ENCODE measurements around the gene TIAM2.

TIAM2 gene

GRCh38 chr6:155219858-155220301 lies 224.8 kb downstream of the TIAM2 start:
- TF ChIP-seq EZH2phosphoT487 (IDR thresholded peaks at IDR 0.05; ENCODE audit: low read length) (no peak), CTCF (IDR thresholded peaks at IDR 0.05; ENCODE audit: low read length) (no peak), EZH2 (optimal IDR thresholded peaks at IDR 0.05; ENCODE audit: low read depth, low read length) (no peak)
- H3K4me3 ChIP-seq (ENCODE audit: low read length), result no peak overlapping the region
- H3K36me3 ChIP-seq (replicated peaks; ENCODE audit: insufficient read depth, low read length), result no peaks in the 10 kb centered on the region
- H3K79me2 ChIP-seq (ENCODE audit: low read length), result no peaks in the 10 kb centered on the region
- H3K27ac ChIP-seq (ENCODE audit: low read length), result no peak overlapping the region
- no peaks in the 10 kb centered on the region for H3K27me3 ChIP-seq (replicated peaks; ENCODE audit: insufficient read depth, low read length)
- DNase-seq, result no peak
- no peaks in the 10 kb centered on the region for H3F3A ChIP-seq (ENCODE audit: insufficient read depth, low read length)
- H4K20me1 ChIP-seq (ENCODE audit: insufficient read depth, low read length), result no peaks in the 10 kb centered on the region
- no peak overlapping the region for H3K9ac ChIP-seq (ENCODE audit: low read length)
- no peak overlapping the region for H3K4me2 ChIP-seq (ENCODE audit: low read depth, low read length)
- H2AFZ ChIP-seq (ENCODE audit: low read length), result no peak overlapping the region
- no peaks in the 10 kb centered on the region for H3K4me1 ChIP-seq (ENCODE audit: low read length)
- H3K9me3 ChIP-seq (replicated peaks; ENCODE audit: insufficient read depth, low read length), result no peaks in the 10 kb centered on the region
- no peaks in the 10 kb centered on the region for H3K9me2 ChIP-seq (replicated peaks; ENCODE audit: insufficient read depth, low read length)

- Histone ChIP-seq H3K27me3 (replicated peaks; ENCODE audit: insufficient read depth, low read length) (no peaks in the 10 kb centered on the region), H4K20me1 (ENCODE audit: insufficient read depth, low read length) (no peaks in the 10 kb centered on the region), H3K4me3 (ENCODE audit: low read length) (no peak overlapping the region), H3K4me1 (ENCODE audit: low read length) (no peaks in the 10 kb centered on the region), H3K27ac (ENCODE audit: low read length) (no peak overlapping the region), H3K4me2 (ENCODE audit: low read depth, low read length) (no peak overlapping the region), H2AFZ (ENCODE audit: low read length) (no peak overlapping the region), H3K9me3 (replicated peaks; ENCODE audit: insufficient read depth, low read length) (no peaks in the 10 kb centered on the region), H3K9ac (ENCODE audit: low read length) (no peak overlapping the region), H3F3A (ENCODE audit: insufficient read depth, low read length) (no peaks in the 10 kb centered on the region), H3K79me2 (ENCODE audit: low read length) (no peaks in the 10 kb centered on the region), H3K36me3 (replicated peaks; ENCODE audit: insufficient read depth, low read length) (no peaks in the 10 kb centered on the region), H3K9me2 (replicated peaks; ENCODE audit: insufficient read depth, low read length) (no peaks in the 10 kb centered on the region)
- no peak for DNase-seq
- no peak for TF ChIP-seq EZH2phosphoT487 (IDR thresholded peaks at IDR 0.05; ENCODE audit: low read length)
- TF ChIP-seq CTCF (IDR thresholded peaks at IDR 0.05; ENCODE audit: low read length), result no peak
Observed at GRCh38 chr6:155221086-155221485, 226.0 kb downstream of the TIAM2 start.

GRCh38 chr6:155222506-155222905 lies 227.4 kb downstream of the TIAM2 start:
- Histone ChIP-seq H3K4me2 (ENCODE audit: low read depth, low read length) (no peak overlapping the region), H3K36me3 (replicated peaks; ENCODE audit: insufficient read depth, low read length) (no peaks in the 10 kb centered on the region), H3K4me3 (ENCODE audit: low read length) (no peak overlapping the region), H3K27me3 (replicated peaks; ENCODE audit: insufficient read depth, low read length) (no peaks in the 10 kb centered on the region), H3K79me2 (ENCODE audit: low read length) (no peaks in the 10 kb centered on the region), H3K9me3 (replicated peaks; ENCODE audit: insufficient read depth, low read length) (no peaks in the 10 kb centered on the region), H3K4me1 (ENCODE audit: low read length) (no peaks in the 10 kb centered on the region), H3K9ac (ENCODE audit: low read length) (no peak overlapping the region), H3K27ac (ENCODE audit: low read length) (no peak overlapping the region), H3K9me2 (replicated peaks; ENCODE audit: insufficient read depth, low read length) (no peaks in the 10 kb centered on the region), H3F3A (ENCODE audit: insufficient read depth, low read length) (no peaks in the 10 kb centered on the region), H2AFZ (ENCODE audit: low read length) (no peak overlapping the region), H4K20me1 (ENCODE audit: insufficient read depth, low read length) (no peaks in the 10 kb centered on the region)
- TF ChIP-seq EZH2 (optimal IDR thresholded peaks at IDR 0.05; ENCODE audit: low read depth, low read length) (no peak), EZH2phosphoT487 (IDR thresholded peaks at IDR 0.05; ENCODE audit: low read length) (no peak), CTCF (IDR thresholded peaks at IDR 0.05; ENCODE audit: low read length) (no peak)
- no peak for DNase-seq

Data from MM.1S (cell line).